GM23338 (cell line): ENCODE results near the gene SYMPK. TPM values are rescaled to one million over a fixed set of nuclear protein-coding genes. Genes with fewer than 3 reads are reported as not detected.

Experiments used
- ATAC-seq: fragments of 200-7000 bp; cut with Tn5 transposase; 3 replicates; pipeline ENCODE4 v1.9.1; 2020
- DNase-seq: peaks from one replicate; pipeline ENCODE4 v3.0.0-alpha.2; 2015; ENCODE audit warnings: low spot score
- H2AFZ ChIP-seq: fragments of 200-600 bp; sonication (generic); 2 replicates; pipeline ENCODE4 v1.8.0; 2016; ENCODE audit warnings: antibody characterized with exemption, mild to moderate bottlenecking, moderate library complexity
- H3F3A ChIP-seq: fragments of 200-600 bp; sonication (generic); replicated peaks from 2 replicates; pipeline ENCODE4 v1.8.0; 2017; ENCODE audit warnings: antibody characterized with exemption, mixed run types, low read depth
- H3K27ac ChIP-seq: fragments of 200-600 bp; sonication (generic); 2 replicates; pipeline ENCODE4 v1.6.1; 2016; ENCODE audit warnings: low read depth
- H3K27me3 ChIP-seq: fragments of 200-600 bp; sonication (generic); 2 replicates; pipeline ENCODE4 v1.8.0; 2016; ENCODE audit warnings: mild to moderate bottlenecking, mixed run types, moderate library complexity; ENCODE audit not compliant: insufficient read depth
- H3K36me3 ChIP-seq: fragments of 200-600 bp; sonication (generic); 2 replicates; pipeline ENCODE4 v1.8.0; 2016; ENCODE audit warnings: mild to moderate bottlenecking; ENCODE audit not compliant: insufficient read depth
- H3K4me1 ChIP-seq: fragments of 200-600 bp; sonication (generic); 2 replicates; pipeline ENCODE4 v1.8.0; 2016; ENCODE audit warnings: mild to moderate bottlenecking, moderate library complexity; ENCODE audit not compliant: insufficient read depth
- H3K4me2 ChIP-seq: fragments of 200-600 bp; sonication (generic); 2 replicates; pipeline ENCODE4 v1.7.1; 2017; ENCODE audit warnings: mixed run types
- H3K4me3 ChIP-seq: fragments of 200-600 bp; sonication (generic); 2 replicates; pipeline ENCODE4 v1.6.1; 2016; ENCODE audit warnings: mixed run types
- H3K79me2 ChIP-seq: fragments of 200-600 bp; sonication (generic); replicated peaks from 2 replicates; pipeline ENCODE4 v1.8.0; 2017; ENCODE audit warnings: mild to moderate bottlenecking; ENCODE audit not compliant: insufficient read depth
- H3K9me2 ChIP-seq: fragments of 200-600 bp; sonication (generic); 2 replicates; pipeline ENCODE4 v1.8.0; 2017; ENCODE audit not compliant: insufficient read depth
- H4K20me1 ChIP-seq: fragments of 200-600 bp; sonication (generic); replicated peaks from 2 replicates; pipeline ENCODE4 v1.8.0; 2017; ENCODE audit warnings: mild to moderate bottlenecking; ENCODE audit not compliant: insufficient read depth
- H3K27ac Mint-ChIP-seq: 2 replicates; pipeline ENCODE4 v1.8.0; 2020; ENCODE audit warnings: inconsistent platforms, mild to moderate bottlenecking, moderate library complexity, mixed read lengths
- H3K27me3 Mint-ChIP-seq: 3 replicates; pipeline ENCODE4 v1.8.0; 2022; ENCODE audit warnings: low read depth, mild to moderate bottlenecking, moderate library complexity, mixed read lengths, inconsistent platforms; ENCODE audit not compliant: insufficient read depth, poor library complexity
- H3K36me3 Mint-ChIP-seq: 3 replicates; pipeline ENCODE4 v1.8.0; 2021; ENCODE audit warnings: low read depth, mild to moderate bottlenecking, inconsistent platforms, moderate library complexity, mixed read lengths
- H3K4me1 Mint-ChIP-seq: 3 replicates; pipeline ENCODE4 v1.8.0; 2020; ENCODE audit warnings: mild to moderate bottlenecking, inconsistent platforms, mixed read lengths
- H3K4me3 Mint-ChIP-seq: 3 replicates; pipeline ENCODE4 v1.8.0; 2021; ENCODE audit warnings: moderate library complexity, mild to moderate bottlenecking, inconsistent platforms, mixed read lengths
- H3K9me3 Mint-ChIP-seq: 3 replicates; pipeline ENCODE4 v1.8.0; 2020; ENCODE audit warnings: moderate library complexity, mild to moderate bottlenecking, inconsistent platforms, mixed read lengths
- POLR2AphosphoS5 ChIP-seq: IDR thresholded peaks from 2 replicates; pipeline ENCODE4 v1.6.1; 2016; ENCODE audit warnings: antibody characterized with exemption, low read depth
- polyA plus RNA-seq: library from polyadenylated mRNA; unstranded; fragments of >200 nt; fragmentation: Nextera tagmentation; extraction: Ambion mirVana; gene quantifications from 2 replicates; pipeline ENCODE4 v1.2.1, GENCODE V29; 2016
- total RNA-seq: library from RNA; depleted of rRNA; stranded (reverse); fragments of >200 nt; shearing (Covaris generic); gene quantifications from 2 replicates; pipeline ENCODE4 v1.2.3, GENCODE V29; 2014
- TF ChIP-seq, protein P1 (sequence below): fragments of 250-450 bp; sonication (Bioruptor Pico); IDR thresholded peaks from 2 replicates; pipeline ENCODE4 v1.5.0; 2020; ENCODE audit warnings: mild to moderate bottlenecking, moderate library complexity

The SYMPK gene
- total and polyA plus RNA-seq, 2 experiments from 2014 or later, result 36.8 to 82.1 TPM

DNA sequence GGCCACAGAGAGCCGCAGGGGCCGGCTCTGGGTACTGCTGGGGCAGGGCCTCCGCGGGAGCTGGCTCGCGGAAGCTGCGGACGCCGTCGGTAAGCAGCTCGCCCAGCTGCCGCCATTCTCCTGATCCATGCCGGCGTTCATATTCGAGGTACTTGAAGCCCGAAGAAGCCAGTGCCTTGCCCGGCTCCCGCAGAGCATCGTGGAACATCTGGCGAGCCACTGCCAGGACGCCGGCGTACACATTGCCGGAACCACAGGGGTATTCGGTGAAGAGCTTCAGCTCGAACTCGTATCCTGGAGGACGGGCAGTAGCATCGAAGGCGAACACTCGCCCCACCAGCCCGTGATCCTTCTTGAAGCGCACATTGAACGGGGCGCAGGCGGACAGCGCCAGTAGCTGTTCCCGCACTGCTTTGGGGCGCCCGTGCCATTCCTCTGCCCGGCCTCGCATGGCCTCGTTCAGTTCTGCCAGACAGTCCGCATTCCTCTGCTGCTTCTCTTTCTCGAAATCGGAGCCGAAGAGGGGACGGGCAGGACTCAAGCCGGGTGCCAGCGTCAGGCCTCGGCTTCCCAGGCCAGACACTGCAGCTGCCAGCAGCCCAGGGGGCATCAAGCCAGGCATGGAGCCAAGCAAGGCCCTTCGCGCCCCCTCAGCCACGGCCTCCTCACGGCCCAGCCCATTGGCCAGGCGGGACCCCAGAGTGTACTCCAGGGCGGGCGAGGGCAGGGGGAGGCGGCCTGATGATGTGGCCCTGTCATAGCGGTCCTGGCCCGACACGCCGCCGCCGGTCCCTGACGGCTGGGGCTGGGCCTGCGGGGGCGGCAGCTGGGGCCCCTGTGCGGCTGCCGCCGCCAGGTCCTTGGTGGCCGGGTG is 22.0 kb upstream of the SYMPK start:
- peak; percentile 56 for DNase-seq
- H3F3A ChIP-seq, result peaks cover 22% of the 10 kb centered on the region; the same call in 1 of the 2 replicates

More for the DNA sequence above, 22.0 kb upstream of the SYMPK start:
- peaks cover 8% of the 10 kb centered on the region for H3K36me3 Mint-ChIP-seq
- H3K36me3 ChIP-seq, result no peaks in the 10 kb centered on the region
- H3K9me2 ChIP-seq, result no peaks in the 10 kb centered on the region
- H3K27me3 Mint-ChIP-seq, result peaks cover 27% of the 10 kb centered on the region
- H3K27me3 ChIP-seq, result no peaks in the 10 kb centered on the region
- H3K4me2 ChIP-seq, result peak overlapping the region; percentile 81
- H3K4me3 ChIP-seq, result peak overlapping the region; percentile 71
- H2AFZ ChIP-seq, result no peak overlapping the region
- peak; percentile 2 for ATAC-seq
- peak overlapping the region; percentile 68 for H3K4me3 Mint-ChIP-seq
- 0 out of 2 replicates have a peak, but pooled peaks cover 5% of the 10 kb centered on the region for H3K79me2 ChIP-seq
- peak; percentile 31; the same call in 1 of the 2 replicates for TF ChIP-seq POLR2AphosphoS5
- TF ChIP-seq, protein P1, sequence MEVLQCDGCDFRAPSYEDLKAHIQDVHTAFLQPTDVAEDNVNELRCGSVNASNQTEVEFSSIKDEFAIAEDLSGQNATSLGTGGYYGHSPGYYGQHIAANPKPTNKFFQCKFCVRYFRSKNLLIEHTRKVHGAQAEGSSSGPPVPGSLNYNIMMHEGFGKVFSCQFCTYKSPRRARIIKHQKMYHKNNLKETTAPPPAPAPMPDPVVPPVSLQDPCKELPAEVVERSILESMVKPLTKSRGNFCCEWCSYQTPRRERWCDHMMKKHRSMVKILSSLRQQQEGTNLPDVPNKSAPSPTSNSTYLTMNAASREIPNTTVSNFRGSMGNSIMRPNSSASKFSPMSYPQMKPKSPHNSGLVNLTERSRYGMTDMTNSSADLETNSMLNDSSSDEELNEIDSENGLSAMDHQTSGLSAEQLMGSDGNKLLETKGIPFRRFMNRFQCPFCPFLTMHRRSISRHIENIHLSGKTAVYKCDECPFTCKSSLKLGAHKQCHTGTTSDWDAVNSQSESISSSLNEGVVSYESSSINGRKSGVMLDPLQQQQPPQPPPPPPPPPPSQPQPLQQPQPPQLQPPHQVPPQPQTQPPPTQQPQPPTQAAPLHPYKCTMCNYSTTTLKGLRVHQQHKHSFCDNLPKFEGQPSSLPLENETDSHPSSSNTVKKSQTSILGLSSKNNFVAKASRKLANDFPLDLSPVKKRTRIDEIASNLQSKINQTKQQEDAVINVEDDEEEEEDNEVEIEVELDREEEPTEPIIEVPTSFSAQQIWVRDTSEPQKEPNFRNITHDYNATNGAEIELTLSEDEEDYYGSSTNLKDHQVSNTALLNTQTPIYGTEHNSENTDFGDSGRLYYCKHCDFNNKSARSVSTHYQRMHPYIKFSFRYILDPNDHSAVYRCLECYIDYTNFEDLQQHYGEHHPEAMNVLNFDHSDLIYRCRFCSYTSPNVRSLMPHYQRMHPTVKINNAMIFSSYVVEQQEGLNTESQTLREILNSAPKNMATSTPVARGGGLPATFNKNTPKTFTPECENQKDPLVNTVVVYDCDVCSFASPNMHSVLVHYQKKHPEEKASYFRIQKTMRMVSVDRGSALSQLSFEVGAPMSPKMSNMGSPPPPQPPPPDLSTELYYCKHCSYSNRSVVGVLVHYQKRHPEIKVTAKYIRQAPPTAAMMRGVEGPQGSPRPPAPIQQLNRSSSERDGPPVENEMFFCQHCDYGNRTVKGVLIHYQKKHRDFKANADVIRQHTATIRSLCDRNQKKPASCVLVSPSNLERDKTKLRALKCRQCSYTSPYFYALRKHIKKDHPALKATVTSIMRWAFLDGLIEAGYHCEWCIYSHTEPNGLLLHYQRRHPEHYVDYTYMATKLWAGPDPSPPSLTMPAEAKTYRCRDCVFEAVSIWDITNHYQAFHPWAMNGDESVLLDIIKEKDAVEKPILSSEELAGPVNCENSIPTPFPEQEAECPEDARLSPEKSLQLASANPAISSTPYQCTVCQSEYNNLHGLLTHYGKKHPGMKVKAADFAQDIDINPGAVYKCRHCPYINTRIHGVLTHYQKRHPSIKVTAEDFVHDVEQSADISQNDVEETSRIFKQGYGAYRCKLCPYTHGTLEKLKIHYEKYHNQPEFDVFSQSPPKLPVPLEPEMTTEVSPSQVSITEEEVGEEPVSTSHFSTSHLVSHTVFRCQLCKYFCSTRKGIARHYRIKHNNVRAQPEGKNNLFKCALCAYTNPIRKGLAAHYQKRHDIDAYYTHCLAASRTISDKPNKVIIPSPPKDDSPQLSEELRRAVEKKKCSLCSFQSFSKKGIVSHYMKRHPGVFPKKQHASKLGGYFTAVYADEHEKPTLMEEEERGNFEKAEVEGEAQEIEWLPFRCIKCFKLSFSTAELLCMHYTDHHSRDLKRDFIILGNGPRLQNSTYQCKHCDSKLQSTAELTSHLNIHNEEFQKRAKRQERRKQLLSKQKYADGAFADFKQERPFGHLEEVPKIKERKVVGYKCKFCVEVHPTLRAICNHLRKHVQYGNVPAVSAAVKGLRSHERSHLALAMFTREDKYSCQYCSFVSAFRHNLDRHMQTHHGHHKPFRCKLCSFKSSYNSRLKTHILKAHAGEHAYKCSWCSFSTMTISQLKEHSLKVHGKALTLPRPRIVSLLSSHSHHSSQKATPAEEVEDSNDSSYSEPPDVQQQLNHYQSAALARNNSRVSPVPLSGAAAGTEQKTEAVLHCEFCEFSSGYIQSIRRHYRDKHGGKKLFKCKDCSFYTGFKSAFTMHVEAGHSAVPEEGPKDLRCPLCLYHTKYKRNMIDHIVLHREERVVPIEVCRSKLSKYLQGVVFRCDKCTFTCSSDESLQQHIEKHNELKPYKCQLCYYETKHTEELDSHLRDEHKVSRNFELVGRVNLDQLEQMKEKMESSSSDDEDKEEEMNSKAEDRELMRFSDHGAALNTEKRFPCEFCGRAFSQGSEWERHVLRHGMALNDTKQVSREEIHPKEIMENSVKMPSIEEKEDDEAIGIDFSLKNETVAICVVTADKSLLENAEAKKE (CRISPR knock-in tag), result no peak
- H3K4me1 ChIP-seq, result peaks cover 27% of the 10 kb centered on the region
- peaks cover 2% of the 10 kb centered on the region; the same call in 1 of the 3 replicates for H3K9me3 Mint-ChIP-seq
- no peak overlapping the region for H3K27ac ChIP-seq
- H4K20me1 ChIP-seq, result 0 out of 2 replicates have a peak, but pooled peaks cover 4% of the 10 kb centered on the region
- peaks cover 26% of the 10 kb centered on the region for H3K4me1 Mint-ChIP-seq
- no peak overlapping the region for H3K27ac Mint-ChIP-seq
